PC-9 (cell line): ENCODE results near the gene ZNF708.
"Not testable (repeated sequence)": the region's sequence is repeated elsewhere in the genome, so short reads cannot be mapped to it uniquely, and the experiment has no call there.

ENCODE experiments used
- EZH2 ChIP-seq: fragments of 200-600 bp; sonication (generic); IDR thresholded peaks from 2 replicates; pipeline ENCODE4 v1.8.0; 2017; ENCODE audit warnings: antibody characterized with exemption, low read depth
- TF ChIP-seq, protein P1 (sequence below): fragments of 200-600 bp; sonication (generic); conservative IDR thresholded peaks from 2 replicates; pipeline ENCODE4 v1.6.1; 2017; ENCODE audit warnings: mixed run types, antibody characterized with exemption, mild to moderate bottlenecking, moderate library complexity

- TF ChIP-seq EZH2 = not testable (repeated sequence)
- TF ChIP-seq, protein P1, sequence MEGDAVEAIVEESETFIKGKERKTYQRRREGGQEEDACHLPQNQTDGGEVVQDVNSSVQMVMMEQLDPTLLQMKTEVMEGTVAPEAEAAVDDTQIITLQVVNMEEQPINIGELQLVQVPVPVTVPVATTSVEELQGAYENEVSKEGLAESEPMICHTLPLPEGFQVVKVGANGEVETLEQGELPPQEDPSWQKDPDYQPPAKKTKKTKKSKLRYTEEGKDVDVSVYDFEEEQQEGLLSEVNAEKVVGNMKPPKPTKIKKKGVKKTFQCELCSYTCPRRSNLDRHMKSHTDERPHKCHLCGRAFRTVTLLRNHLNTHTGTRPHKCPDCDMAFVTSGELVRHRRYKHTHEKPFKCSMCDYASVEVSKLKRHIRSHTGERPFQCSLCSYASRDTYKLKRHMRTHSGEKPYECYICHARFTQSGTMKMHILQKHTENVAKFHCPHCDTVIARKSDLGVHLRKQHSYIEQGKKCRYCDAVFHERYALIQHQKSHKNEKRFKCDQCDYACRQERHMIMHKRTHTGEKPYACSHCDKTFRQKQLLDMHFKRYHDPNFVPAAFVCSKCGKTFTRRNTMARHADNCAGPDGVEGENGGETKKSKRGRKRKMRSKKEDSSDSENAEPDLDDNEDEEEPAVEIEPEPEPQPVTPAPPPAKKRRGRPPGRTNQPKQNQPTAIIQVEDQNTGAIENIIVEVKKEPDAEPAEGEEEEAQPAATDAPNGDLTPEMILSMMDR = not testable (repeated sequence)
Measured at GRCh38 chr19:21312807-21313206, 16.4 kb downstream of the ZNF708 start.
